CD14-positive monocyte (primary cell): ENCODE results near the gene ZNF792. TPM values are rescaled to one million over a fixed set of nuclear protein-coding genes. Genes with fewer than 3 reads are reported as not detected.

Experiments used
- DNase-seq, 3 donors: peaks; one replicate each; pipeline ENCODE4 v3.0.0-alpha.2; 2011 to 2022
- H2AFZ ChIP-seq: 2 replicates; pipeline ENCODE4 v1.6.0; 2012; ENCODE audit warnings: mild to moderate bottlenecking, low read depth, low read length, inconsistent platforms; ENCODE audit not compliant: insufficient read depth, poor library complexity, severe bottlenecking
- H3K27ac ChIP-seq, 2 donors: 1 replicate in 1 of 2; 2 replicates in 1 of 2; pipeline ENCODE4 v1.5.1; 2012 to 2013; ENCODE audit warnings: low read length in 2 of 2, control low read depth in 1 of 2, inconsistent platforms in 1 of 2, low read depth in 1 of 2, mild to moderate bottlenecking in 1 of 2
- H3K27me3 ChIP-seq, 2 donors: one replicate each; pipeline versions ENCODE4 v1.6.0 to v1.6.1; 2011 to 2013; ENCODE audit warnings: low read length in 2 of 2; ENCODE audit not compliant: control insufficient read depth in 2 of 2, insufficient read depth in 2 of 2
- H3K36me3 ChIP-seq, 2 donors: replicated peaks in 1 of 2; 1 replicate in 1 of 2; 2 replicates in 1 of 2; pipeline versions ENCODE4 v1.5.1 to v1.6.1; 2012 to 2013; ENCODE audit warnings: low read length in 2 of 2, control low read depth in 1 of 2, inconsistent platforms in 1 of 2, mild to moderate bottlenecking in 1 of 2; ENCODE audit not compliant: insufficient read depth in 2 of 2, control insufficient read depth in 1 of 2
- H3K4me1 ChIP-seq, 2 donors: 1 replicate in 1 of 2; 2 replicates in 1 of 2; pipeline versions ENCODE4 v1.5.1 to v1.6.1; 2012 to 2013; ENCODE audit warnings: low read length in 2 of 2, control low read depth in 1 of 2, inconsistent platforms in 1 of 2, mild to moderate bottlenecking in 1 of 2, moderate library complexity in 1 of 2; ENCODE audit not compliant: insufficient read depth in 2 of 2, control insufficient read depth in 1 of 2
- H3K4me2 ChIP-seq: replicated peaks from 2 replicates; pipeline ENCODE3; 2012; ENCODE audit warnings: low read length, moderate library complexity, mild to moderate bottlenecking; ENCODE audit not compliant: poor library complexity, severe bottlenecking; ENCODE audit errors: extremely low read depth
- H3K4me3 ChIP-seq, 3 experiments: fragments of 200-600 bp in 1 of 3; sonication (generic) in 1 of 3; replicated peaks in 1 of 3; 1 replicate in 2 of 3; 2 replicates in 1 of 3; pipeline ENCODE4 v1.5.1; 2011 to 2013; ENCODE audit warnings: low read length in 3 of 3, mild to moderate bottlenecking in 3 of 3, control low read depth in 2 of 3, low read depth in 2 of 3, inconsistent platforms in 1 of 3, moderate library complexity in 1 of 3
- H3K79me2 ChIP-seq: 2 replicates; pipeline ENCODE4 v1.6.0; 2012; ENCODE audit warnings: mild to moderate bottlenecking, control low read depth, inconsistent platforms, low read length, moderate library complexity; ENCODE audit not compliant: insufficient read depth
- H3K9ac ChIP-seq: 2 replicates; pipeline ENCODE4 v1.6.0; 2017; ENCODE audit warnings: low read length, mild to moderate bottlenecking; ENCODE audit not compliant: insufficient read depth, poor library complexity, severe bottlenecking
- H3K9me3 ChIP-seq, 2 donors: replicated peaks in 1 of 2; 1 replicate in 1 of 2; 2 replicates in 1 of 2; pipeline versions ENCODE4 v1.5.1 to v1.6.1; 2012 to 2013; ENCODE audit warnings: low read length in 2 of 2, control low read depth in 1 of 2; ENCODE audit not compliant: control insufficient read depth in 1 of 2, insufficient read depth in 1 of 2
- H4K20me1 ChIP-seq: 2 replicates; pipeline ENCODE4 v1.6.0; 2012; ENCODE audit warnings: mild to moderate bottlenecking, low read length, control low read depth, moderate library complexity; ENCODE audit not compliant: insufficient read depth
- H3K27ac Mint-ChIP-seq, 7 donors: one replicate each; pipeline ENCODE4 v1.8.0; 2020; ENCODE audit warnings: mild to moderate bottlenecking in 7 of 7, mixed read lengths in 7 of 7, moderate library complexity in 6 of 7, inconsistent platforms in 2 of 7
- H3K27me3 Mint-ChIP-seq, 3 donors: one replicate each; pipeline ENCODE4 v1.8.0; 2021 to 2022; ENCODE audit warnings: low read depth in 3 of 3, mild to moderate bottlenecking in 3 of 3, mixed read lengths in 3 of 3, moderate library complexity in 3 of 3, inconsistent platforms in 1 of 3
- H3K36me3 Mint-ChIP-seq, 2 donors: one replicate each; pipeline ENCODE4 v1.8.0; 2020; ENCODE audit warnings: mixed read lengths in 2 of 2, inconsistent platforms in 1 of 2, mild to moderate bottlenecking in 1 of 2
- H3K4me1 Mint-ChIP-seq: one replicate; pipeline ENCODE4 v1.8.0; 2020; ENCODE audit warnings: mild to moderate bottlenecking, mixed read lengths
- H3K4me3 Mint-ChIP-seq, 2 donors: one replicate each; pipeline ENCODE4 v1.8.0; 2020; ENCODE audit warnings: mild to moderate bottlenecking in 2 of 2, mixed read lengths in 2 of 2, moderate library complexity in 1 of 2
- H3K9me3 Mint-ChIP-seq, 7 donors: one replicate each; pipeline ENCODE4 v1.8.0; 2020 to 2022; ENCODE audit warnings: mixed read lengths in 7 of 7, mild to moderate bottlenecking in 6 of 7, moderate library complexity in 6 of 7, inconsistent platforms in 2 of 7
- CTCF ChIP-seq: fragments of 200-600 bp; IDR thresholded peaks from one replicate; pipeline ENCODE4 v1.8.0; 2022; ENCODE audit warnings: antibody characterized with exemption, mild to moderate bottlenecking
- WGBS: methylation state at CpG from one replicate; pipeline ENCODE4 v1.1.5; 2013; ENCODE audit warnings: missing lambda C conversion rate; ENCODE audit not compliant: insufficient coverage; 5-methylcytosine and 5-hydroxymethylcytosine counted together
- intact Hi-C, 2 donors: fragments of 100-400 bp; cut with micrococcal nuclease; formaldehyde crosslinking; loops; one replicate each; pipeline versions ENCODE4 v1.15.0 to v1.15.1; 2023
- polyA plus RNA-seq, 3 donors: library from polyadenylated mRNA; depleted of rRNA in 1 of 3; unstranded in 2 of 3; stranded (reverse) in 1 of 3; fragments of 300-500 nt in 2 of 3; fragments of >200 nt in 1 of 3; fragmentation: Illumina TruSeq in 2 of 3; gene quantifications; 1 replicate in 2 of 3; 2 replicates in 1 of 3; pipeline ENCODE4 v1.2.3, GENCODE V29; 2012 to 2021

Gene ZNF792
- polyA plus RNA-seq, 3 donors, result 1.3 to 3.3 (median 1.7) TPM

GRCh38 chr19:34959021-34959420, 5.0 kb downstream of the ZNF792 start:
- H3K4me1 ChIP-seq, result peaks cover 15 to 23% of the 10 kb centered on the region in 2 donors
- no peaks in the 10 kb centered on the region for H3K27me3 ChIP-seq
- Mint-ChIP-seq H3K9me3 (peaks cover 53 to 81% (median 73%) of the 10 kb centered on the region in 7 donors), H3K27ac (no peak overlapping the region), H3K4me3 (no peak overlapping the region), H3K36me3 (peaks cover 38 to 43% of the 10 kb centered on the region in 2 donors), H3K4me1 (peaks cover 19% of the 10 kb centered on the region), H3K27me3 (peaks cover 1 to 4% (median 3%) of the 10 kb centered on the region in 3 donors)
- no peak overlapping the region for H2AFZ ChIP-seq
- 100% methylated on average over 3 of the region's 7 CpGs for WGBS
- no peaks in the 10 kb centered on the region for H4K20me1 ChIP-seq
- no peak overlapping the region for H3K27ac ChIP-seq
- peaks cover 65 to 73% of the 10 kb centered on the region in 2 donors for H3K9me3 ChIP-seq
- no peak for TF ChIP-seq CTCF
- H3K9ac ChIP-seq, result no peak overlapping the region
- intact Hi-C loops, result no loop called here
- H3K79me2 ChIP-seq, result no peaks in the 10 kb centered on the region
- no peak overlapping the region for H3K4me2 ChIP-seq
- peaks cover 26 to 51% of the 10 kb centered on the region in 2 donors for H3K36me3 ChIP-seq
- DNase-seq, result no peak
- peak overlapping the region in 1 of 3 experiments; percentile 49 for H3K4me3 ChIP-seq

GRCh38 chr19:34957830-34958751, 5.9 kb downstream of the ZNF792 start:
- no peaks in the 10 kb centered on the region for H3K27me3 ChIP-seq
- Mint-ChIP-seq H3K36me3 (peaks cover 38 to 43% of the 10 kb centered on the region in 2 donors), H3K4me1 (peaks cover 16% of the 10 kb centered on the region), H3K9me3 (peaks cover 60 to 88% (median 82%) of the 10 kb centered on the region in 7 donors), H3K27ac (no peak overlapping the region), H3K27me3 (peaks cover under 1 to 4% (median 2%) of the 10 kb centered on the region in 3 donors), H3K4me3 (no peak overlapping the region)
- H3K4me1 ChIP-seq, result peaks cover 11 to 16% of the 10 kb centered on the region in 2 donors
- H3K36me3 ChIP-seq, result peaks cover 26 to 51% of the 10 kb centered on the region in 2 donors
- no peak overlapping the region for H3K4me2 ChIP-seq
- TF ChIP-seq CTCF, result no peak
- H3K9me3 ChIP-seq, result peaks cover 65 to 82% of the 10 kb centered on the region in 2 donors
- H2AFZ ChIP-seq, result no peak overlapping the region
- no peak overlapping the region for H3K27ac ChIP-seq
- no peaks in the 10 kb centered on the region for H4K20me1 ChIP-seq
- no peaks in the 10 kb centered on the region for H3K79me2 ChIP-seq
- 97% methylated on average over 10 of the region's 22 CpGs for WGBS
- intact Hi-C loops, result no loop called here
- DNase-seq, result no peak
- H3K9ac ChIP-seq, result no peak overlapping the region
- H3K4me3 ChIP-seq, result peak overlapping the region in 1 of 3 experiments; percentile 49
